ENCODE measurements around the gene ALDH6A1. TPM values are rescaled to one million over a fixed set of nuclear protein-coding genes. Genes with fewer than 3 reads are reported as not detected.

ALDH6A1 gene
- total and polyA plus RNA-seq, 2 of the 8 experiments (the other 6 are each of a cell fraction or from before 2014, with no cell fraction given), result 12.1 to 28.7 TPM

- 90% methylated on average over 3 of the region's 3 CpGs; no CpG with 5 or more reads in 1 of the 2 experiments for WGBS, 2 experiments (ENCODE audit: extremely low coverage in 1 of 2, insufficient coverage in 1 of 2, insufficient read length in 1 of 2, insufficient replicate concordance in 2 of 2, low coverage in 1 of 2, low lambda C conversion rate in 2 of 2, missing lambda C conversion rate in 1 of 2)
- no peak overlapping the region for H4K8ac ChIP-seq (ENCODE audit: extremely low read depth, insufficient read depth, low read length)
- CTCF ChIA-PET (ENCODE audit: partially characterized antibody), result interaction anchor here (1.3 kb wide), 1 partner anchor 130 kb away, joined by 3 read pairs; no protein-coding TSS in a partner anchor
- H3K56ac ChIP-seq (replicated peaks; ENCODE audit: insufficient read length, low read depth, low read length), result no peak overlapping the region
- no peak overlapping the region for H4K5ac ChIP-seq (ENCODE audit: insufficient read length, low read depth, low read length)
- H3K18ac ChIP-seq (ENCODE audit: extremely low read depth, low read length), result no peak overlapping the region
- no peak overlapping the region for H3K4ac ChIP-seq (replicated peaks; ENCODE audit: insufficient read length, low read depth, low read length)
- H2BK15ac ChIP-seq (ENCODE audit: low read length), result no peak overlapping the region
- no peak overlapping the region for H3K4me2 ChIP-seq (ENCODE audit: insufficient read depth in 1 of 2, low read depth in 2 of 2, low read length in 2 of 2)
- H3K27ac ChIP-seq (ENCODE audit: low read depth, low read length), result no peak overlapping the region
- FAIRE-seq (no peak), DNase-seq (ENCODE audit: low read depth in 1 of 2, low spot score in 2 of 2) (no peak)
- POLR2A ChIA-PET (ENCODE audit: partially characterized antibody), result interaction anchor here (0.6 kb wide), 1 partner anchor 10 kb away, joined by 4 read pairs; no protein-coding TSS in a partner anchor
- H3K79me1 ChIP-seq (ENCODE audit: low read depth, low read length), result no peaks in the 10 kb centered on the region
- no peaks in the 10 kb centered on the region for H3K79me2 ChIP-seq (ENCODE audit: control insufficient read depth in 1 of 2, insufficient read depth in 2 of 2, low read length in 2 of 2)
- H2AFZ ChIP-seq (ENCODE audit: low read length), result no peak overlapping the region
- H4K20me1 ChIP-seq (replicated peaks in 1 of 2; ENCODE audit: control insufficient read depth in 1 of 2, insufficient read depth in 2 of 2, low read length in 2 of 2), result peaks cover 0 to 3% of the 10 kb centered on the region in 2 experiments
- H3K4me1 ChIP-seq (replicated peaks in 1 of 4; ENCODE audit: control insufficient read depth in 3 of 4, insufficient read depth in 4 of 4, low read length in 3 of 4), result no peaks in the 10 kb centered on the region
- H2AK5ac ChIP-seq (ENCODE audit: low read depth, low read length), result no peak overlapping the region
- H4K91ac ChIP-seq (replicated peaks; ENCODE audit: insufficient read length, low read length), result no peak overlapping the region
- H3K36me3 ChIP-seq (ENCODE audit: control insufficient read depth in 2 of 4, insufficient read depth in 4 of 4, low read length in 3 of 4), result peaks cover 0 to 44% (median 7%) of the 10 kb centered on the region in 4 experiments; a peak in 6 of 8 replicates
- H2BK12ac ChIP-seq (ENCODE audit: low read depth, low read length), result no peak overlapping the region
- no peak overlapping the region for H3K4me3 ChIP-seq (ENCODE audit: extremely low read depth in 1 of 4, insufficient read depth in 2 of 4, low read depth in 3 of 4, low read length in 4 of 4)
- no peak overlapping the region for H3K23ac ChIP-seq (ENCODE audit: insufficient read length)
- no peak overlapping the region for H3K14ac ChIP-seq (ENCODE audit: insufficient read length)
- no peak overlapping the region for H2BK20ac ChIP-seq (ENCODE audit: low read length)
- no peak overlapping the region for H3K9ac ChIP-seq (replicated peaks in 1 of 4; ENCODE audit: extremely low read depth in 1 of 4, low read depth in 3 of 4, low read length in 3 of 4)
- H3K23me2 ChIP-seq (ENCODE audit: low read depth, low read length), result no peaks in the 10 kb centered on the region
- H3K9me3 ChIP-seq (ENCODE audit: insufficient read depth in 2 of 2, low read depth in 1 of 2, low read length in 1 of 2), result no peaks in the 10 kb centered on the region
- H3K27me3 ChIP-seq (replicated peaks in 1 of 4; ENCODE audit: control insufficient read depth in 3 of 4, extremely low read depth in 1 of 4, insufficient read depth in 3 of 4, low read length in 3 of 4), result no peaks in the 10 kb centered on the region
- H2BK5ac ChIP-seq (ENCODE audit: low read depth, low read length), result no peak overlapping the region
- H2BK120ac ChIP-seq (replicated peaks; ENCODE audit: low read depth, low read length), result no peak overlapping the region
- TF ChIP-seq SIRT6 (IDR thresholded peaks at IDR 0.05; ENCODE audit: low read length), result no peak
- TF ChIP-seq BRCA1 (IDR thresholded peaks at IDR 0.05; ENCODE audit: low read depth, low read length), result no peak
- TF ChIP-seq ATF2 (IDR thresholded peaks at IDR 0.05; ENCODE audit: low read length), result no peak
- no peak for TF ChIP-seq TBP (IDR thresholded peaks at IDR 0.05; ENCODE audit: low read depth, low read length)
- no peak for TF ChIP-seq POLR2AphosphoS5 (IDR thresholded peaks at IDR 0.05; ENCODE audit: low read depth, low read length)
- TF ChIP-seq KDM4A (IDR thresholded peaks at IDR 0.05; ENCODE audit: low read depth, low read length, severe bottlenecking), result no peak
- no peak for TF ChIP-seq EZH2 (IDR thresholded peaks at IDR 0.05; ENCODE audit: low read depth, low read length, severe bottlenecking)
- no peak for TF ChIP-seq POLR2A (IDR thresholded peaks at IDR 0.05; ENCODE audit: control extremely low read depth in 1 of 2, low read depth in 2 of 2, low read length in 2 of 2)
Measured at GRCh38 chr14:74065746-74066575, 18.3 kb downstream of the ALDH6A1 start.
